Measurements from ENCODE around the gene NDUFC1.

The NDUFC1 gene

GRCh38 chr4:139315221-139315675 lies 13.0 kb upstream of the NDUFC1 start:
- TF ChIP-seq POLR2AphosphoS5 (IDR thresholded peaks at IDR 0.05; ENCODE audit: low read depth, low read length) (no peak), TAF1 (IDR thresholded peaks at IDR 0.05; ENCODE audit: borderline replicate concordance, insufficient read depth, low read length) (no peak), FOXP2 (optimal IDR thresholded peaks at IDR 0.05; ENCODE audit: borderline replicate concordance, extremely low read depth, extremely low read length, insufficient read depth) (no peak), SIN3A (IDR thresholded peaks at IDR 0.05; ENCODE audit: borderline replicate concordance, insufficient read depth, low read length) (no peak), REST (IDR thresholded peaks at IDR 0.05; ENCODE audit: insufficient read depth in 1 of 2, low read depth in 2 of 2, low read length in 2 of 2) (no peak)

- TF ChIP-seq TAF1 (IDR thresholded peaks at IDR 0.05; ENCODE audit: borderline replicate concordance, insufficient read depth, low read length) (no peak), FOXP2 (optimal IDR thresholded peaks at IDR 0.05; ENCODE audit: borderline replicate concordance, extremely low read depth, extremely low read length, insufficient read depth) (no peak), REST (IDR thresholded peaks at IDR 0.05; ENCODE audit: insufficient read depth in 1 of 2, low read depth in 2 of 2, low read length in 2 of 2) (no peak), POLR2AphosphoS5 (IDR thresholded peaks at IDR 0.05; ENCODE audit: low read depth, low read length) (no peak), SIN3A (IDR thresholded peaks at IDR 0.05; ENCODE audit: borderline replicate concordance, insufficient read depth, low read length) (no peak)
Measured at GRCh38 chr4:139314047-139314800, 11.9 kb upstream of the NDUFC1 start.

- TF ChIP-seq SIN3A (IDR thresholded peaks at IDR 0.05; ENCODE audit: borderline replicate concordance, insufficient read depth, low read length) (no peak), REST (IDR thresholded peaks at IDR 0.05; ENCODE audit: insufficient read depth in 1 of 2, low read depth in 2 of 2, low read length in 2 of 2) (no peak), POLR2AphosphoS5 (IDR thresholded peaks at IDR 0.05; ENCODE audit: low read depth, low read length) (no peak), TAF1 (IDR thresholded peaks at IDR 0.05; ENCODE audit: borderline replicate concordance, insufficient read depth, low read length) (no peak), FOXP2 (optimal IDR thresholded peaks at IDR 0.05; ENCODE audit: borderline replicate concordance, extremely low read depth, extremely low read length, insufficient read depth) (no peak)
Measured at GRCh38 chr4:139312552-139313332, 10.5 kb upstream of the NDUFC1 start.

- no peak for TF ChIP-seq FOXP2 (optimal IDR thresholded peaks at IDR 0.05; ENCODE audit: borderline replicate concordance, extremely low read depth, extremely low read length, insufficient read depth)
- TF ChIP-seq TAF1 (IDR thresholded peaks at IDR 0.05; ENCODE audit: borderline replicate concordance, insufficient read depth, low read length) = no peak
- no peak for TF ChIP-seq POLR2AphosphoS5 (IDR thresholded peaks at IDR 0.05; ENCODE audit: low read depth, low read length)
- no peak for TF ChIP-seq REST (IDR thresholded peaks at IDR 0.05; ENCODE audit: insufficient read depth in 1 of 2, low read depth in 2 of 2, low read length in 2 of 2)
- TF ChIP-seq SIN3A (IDR thresholded peaks at IDR 0.05; ENCODE audit: borderline replicate concordance, insufficient read depth, low read length) = no peak
Measured at GRCh38 chr4:139311909-139312308, 9.6 kb upstream of the NDUFC1 start.

Data from PFSK-1 (cell line).